Measurements from ENCODE around the gene KANSL2. TPM values are rescaled to one million over a fixed set of nuclear protein-coding genes. Genes with fewer than 3 reads are reported as not detected.
A peak's percentile ranks its signal among the peaks of the same experiment; 100 is the strongest.
"Not testable (repeated sequence)": the region's sequence is repeated elsewhere in the genome, so short reads cannot be mapped to it uniquely, and the experiment has no call there.

The KANSL2 gene
- total and polyA plus RNA-seq, 2 of the 4 experiments (the other 2 are of a cell fraction), result 25.2 to 47.5 TPM

- BruUV-seq (replicated peaks); H2AK5ac ChIP-seq (ENCODE audit: low read depth, low read length); H3K9ac ChIP-seq (ENCODE audit: low read depth, low read length); H4K5ac ChIP-seq (ENCODE audit: low read depth, low read length); H3K18ac ChIP-seq (ENCODE audit: low read depth, low read length); H3K14ac ChIP-seq (replicated peaks; ENCODE audit: low read depth, low read length); H3K4me1 ChIP-seq (ENCODE audit: control insufficient read depth, insufficient read depth, low read length); H2BK15ac ChIP-seq (ENCODE audit: low read depth, low read length); H3K56ac ChIP-seq (ENCODE audit: extremely low read depth, insufficient read depth, low read length); H3K27me3 ChIP-seq (ENCODE audit: control insufficient read depth, insufficient read depth, low read length); H3K9me3 ChIP-seq (ENCODE audit: control insufficient read depth, insufficient read depth, low read length); H3K27ac ChIP-seq (ENCODE audit: insufficient read depth, low read length); H2BK120ac ChIP-seq (ENCODE audit: low read depth, low read length); H2BK5ac ChIP-seq (ENCODE audit: low read depth, low read length, poor library complexity, severe bottlenecking); in situ Hi-C loops (cut with MboI; ENCODE audit: low sequenced_read_pairs); H2BK20ac ChIP-seq (ENCODE audit: low read depth, low read length); H2AK9ac ChIP-seq (replicated peaks; ENCODE audit: low read depth, low read length, poor library complexity); H3K23ac ChIP-seq (ENCODE audit: low read depth, low read length); DNase-seq; dilution Hi-C loops (cut with HindIII; ENCODE audit: low sequenced_read_pairs, unreplicated experiment); H4K91ac ChIP-seq (ENCODE audit: insufficient read depth, low read depth, low read length): not testable (repeated sequence)
- H3K4me2 ChIP-seq (ENCODE audit: low read depth, low read length), result peak overlapping the region; percentile 63
- H3K79me1 ChIP-seq (ENCODE audit: low read depth in 1 of 2, low read length in 2 of 2), result peaks cover 16 to 30% of the 10 kb centered on the region in 2 experiments; a peak in 3 of 4 replicates
- ChIA-PET POLR2A (ENCODE audit: unreplicated experiment) (interaction anchor here (0.6 to 1.0 kb wide), 2 partner anchors 9 to 123 kb away, joined by 3 to 17 read pairs; no protein-coding TSS in a partner anchor), CTCF (interaction anchor here (0.7 to 0.8 kb wide), 3 partner anchors 9 to 54 kb away, joined by 3 read pairs; no protein-coding TSS in a partner anchor)
- peaks cover 11% of the 10 kb centered on the region for H3K9me1 ChIP-seq (ENCODE audit: insufficient read depth, low read length)
- peak overlapping the region; percentile 34; the same call in 1 of the 2 replicates for H3K4ac ChIP-seq (ENCODE audit: low read depth, low read length)
- peaks cover 39% of the 10 kb centered on the region for H4K20me1 ChIP-seq (ENCODE audit: insufficient read depth, low read length)
- peaks cover 14% of the 10 kb centered on the region for H3K36me3 ChIP-seq (ENCODE audit: control insufficient read depth, insufficient read depth, low read length)
- 0% methylated on average over 3 of the region's 19 CpGs; no CpG with 5 or more reads in 1 of the 2 experiments for WGBS, 2 experiments (ENCODE audit: extremely low coverage in 2 of 2, insufficient read length in 1 of 2)
- peak overlapping the region; percentile 69 for H3K4me3 ChIP-seq (ENCODE audit: insufficient read depth, low read depth, low read length)
- peak overlapping the region in 1 of 2 experiments; percentile 74; a peak in 1 of 4 replicates for H4K8ac ChIP-seq (ENCODE audit: low read depth in 2 of 2, low read length in 2 of 2)
- peak; percentile 1; the same call in 1 of the 2 replicates for ATAC-seq (ENCODE audit: low read depth)
- intact Hi-C loops (cut with micrococcal nuclease), result loop anchor here (5.0 kb wide), 1 partner anchor 115 kb away; no protein-coding TSS in a partner anchor
- H2AFZ ChIP-seq (replicated peaks; ENCODE audit: low read length, poor library complexity), result peak overlapping the region; percentile 90
These were observed 481 bp upstream of the KANSL2 start for GRCh38 chr12:48682533-48682905.

Data from IMR-90 (cell line).